Adipocyte (in vitro differentiated cells): ENCODE results near the gene ZKSCAN3.
"Not testable (repeated sequence)": the region's sequence is repeated elsewhere in the genome, so short reads cannot be mapped to it uniquely, and the experiment has no call there.

Experiments used
- DNase-seq: peaks from one replicate; pipeline ENCODE4 v3.0.0-alpha.2; 2015; ENCODE audit warnings: low read depth
- H3K27me3 ChIP-seq: replicated peaks from 2 replicates; pipeline ENCODE4 v1.7.0; 2013; ENCODE audit warnings: mild to moderate bottlenecking, low read length, moderate library complexity; ENCODE audit not compliant: control insufficient read depth, insufficient read depth
- H3K36me3 ChIP-seq: 2 replicates; pipeline ENCODE4 v1.7.0; 2013; ENCODE audit warnings: low read length, mild to moderate bottlenecking, moderate library complexity; ENCODE audit not compliant: control insufficient read depth, insufficient read depth, severe bottlenecking
- H3K4me1 ChIP-seq: 2 replicates; pipeline ENCODE4 v1.7.0; 2013; ENCODE audit warnings: mild to moderate bottlenecking, low read length, moderate library complexity; ENCODE audit not compliant: control insufficient read depth, insufficient read depth
- H3K4me3 ChIP-seq: 2 replicates; pipeline ENCODE4 v1.7.0; 2013; ENCODE audit warnings: mild to moderate bottlenecking, low read length, moderate library complexity
- H3K9ac ChIP-seq: 2 replicates; pipeline ENCODE4 v1.7.0; 2013; ENCODE audit warnings: mild to moderate bottlenecking, low read length, moderate library complexity
- H3K9me3 ChIP-seq: 2 replicates; pipeline ENCODE4 v1.7.0; 2013; ENCODE audit warnings: mild to moderate bottlenecking, low read length, moderate library complexity; ENCODE audit not compliant: control insufficient read depth

ZKSCAN3 gene

DNA sequence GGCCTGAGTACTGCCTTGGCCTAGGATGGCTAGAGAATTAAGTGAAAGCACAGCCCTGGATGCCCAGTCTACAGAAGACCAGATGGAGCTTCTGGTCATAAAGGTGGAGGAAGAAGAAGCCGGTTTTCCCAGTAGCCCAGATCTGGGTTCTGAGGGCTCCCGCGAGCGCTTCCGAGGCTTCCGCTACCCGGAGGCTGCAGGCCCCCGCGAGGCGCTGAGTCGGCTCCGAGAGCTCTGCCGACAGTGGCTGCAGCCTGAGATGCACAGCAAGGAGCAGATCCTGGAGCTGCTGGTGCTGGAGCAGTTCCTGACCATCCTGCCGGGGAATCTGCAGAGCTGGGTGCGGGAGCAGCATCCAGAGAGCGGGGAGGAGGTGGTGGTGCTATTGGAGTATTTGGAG lies 9.8 kb downstream of the ZKSCAN3 start:
- peaks cover 17% of the 10 kb centered on the region for H3K36me3 ChIP-seq
- not testable (repeated sequence) for H3K9me3 ChIP-seq, H3K4me1 ChIP-seq, H3K4me3 ChIP-seq, H3K27me3 ChIP-seq, H3K9ac ChIP-seq, DNase-seq

DNA sequence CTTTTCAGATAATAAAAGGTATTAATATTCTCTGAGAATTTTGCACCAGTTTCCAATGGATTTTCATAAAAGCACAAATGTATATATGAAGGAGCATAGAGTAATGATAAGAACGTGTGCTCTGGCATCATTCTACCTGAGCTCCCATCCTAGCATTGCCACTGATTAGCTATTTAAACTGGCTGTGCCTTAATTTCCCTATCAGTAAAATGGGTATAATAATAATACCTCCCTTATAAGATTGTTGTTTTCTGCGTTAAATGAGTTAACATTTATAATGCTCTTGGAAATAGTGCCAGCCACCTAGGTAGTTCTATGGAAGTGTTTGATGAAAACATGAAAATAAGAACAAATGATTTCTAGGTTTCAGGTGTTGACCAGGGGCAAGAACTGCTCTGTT lies 11.2 kb downstream of the ZKSCAN3 start:
- Histone ChIP-seq H3K27me3 (no peaks in the 10 kb centered on the region), H3K4me1 (no peaks in the 10 kb centered on the region), H3K36me3 (peaks cover 29% of the 10 kb centered on the region), H3K9me3 (no peaks in the 10 kb centered on the region), H3K9ac (no peak overlapping the region), H3K4me3 (no peak overlapping the region)
- DNase-seq = no peak

GRCh38 chr6:28365590-28365989 lies 15.8 kb downstream of the ZKSCAN3 start:
- H3K9me3 ChIP-seq, H3K4me3 ChIP-seq, DNase-seq, H3K4me1 ChIP-seq, H3K9ac ChIP-seq, H3K27me3 ChIP-seq: not testable (repeated sequence)
- peaks cover 31% of the 10 kb centered on the region for H3K36me3 ChIP-seq

- Histone ChIP-seq H3K4me1 (no peaks in the 10 kb centered on the region), H3K9me3 (no peaks in the 10 kb centered on the region), H3K36me3 (peaks cover 29% of the 10 kb centered on the region), H3K9ac (no peak overlapping the region), H3K27me3 (no peaks in the 10 kb centered on the region), H3K4me3 (no peak overlapping the region)
- DNase-seq = no peak
Observed at GRCh38 chr6:28368522-28368921, 18.8 kb downstream of the ZKSCAN3 start.

DNA sequence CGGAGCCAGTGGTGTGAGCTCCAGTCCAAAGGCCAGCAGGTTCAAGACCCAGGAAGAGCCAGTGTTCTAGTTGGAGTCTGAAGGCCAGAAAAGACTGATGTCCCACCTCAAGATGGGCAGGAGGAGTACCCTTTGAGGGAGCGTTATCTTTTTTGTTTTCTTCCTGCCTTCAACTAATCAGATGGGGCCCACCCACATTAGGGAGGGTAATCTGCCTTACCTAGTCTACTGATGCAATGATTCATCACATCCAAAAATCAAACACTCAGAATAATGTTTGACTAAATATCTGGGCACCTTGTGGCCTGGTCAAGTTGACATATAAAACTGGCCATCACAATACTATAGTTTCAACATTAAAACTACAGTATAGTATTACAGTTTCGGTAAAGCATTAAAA lies 19.7 kb downstream of the ZKSCAN3 start:
- DNase-seq = no peak
- H3K9me3 ChIP-seq = no peaks in the 10 kb centered on the region
- H3K9ac ChIP-seq = no peak overlapping the region
- H3K4me1 ChIP-seq = no peaks in the 10 kb centered on the region
- no peak overlapping the region for H3K4me3 ChIP-seq
- H3K36me3 ChIP-seq = peaks cover 20% of the 10 kb centered on the region
- H3K27me3 ChIP-seq = no peaks in the 10 kb centered on the region

GRCh38 chr6:28370440-28370839 lies 20.7 kb downstream of the ZKSCAN3 start:
- Histone ChIP-seq H3K4me1 (no peaks in the 10 kb centered on the region), H3K9ac (no peak overlapping the region), H3K27me3 (no peaks in the 10 kb centered on the region), H3K4me3 (no peak overlapping the region), H3K36me3 (peaks cover 16% of the 10 kb centered on the region), H3K9me3 (no peaks in the 10 kb centered on the region)
- DNase-seq = no peak

DNA sequence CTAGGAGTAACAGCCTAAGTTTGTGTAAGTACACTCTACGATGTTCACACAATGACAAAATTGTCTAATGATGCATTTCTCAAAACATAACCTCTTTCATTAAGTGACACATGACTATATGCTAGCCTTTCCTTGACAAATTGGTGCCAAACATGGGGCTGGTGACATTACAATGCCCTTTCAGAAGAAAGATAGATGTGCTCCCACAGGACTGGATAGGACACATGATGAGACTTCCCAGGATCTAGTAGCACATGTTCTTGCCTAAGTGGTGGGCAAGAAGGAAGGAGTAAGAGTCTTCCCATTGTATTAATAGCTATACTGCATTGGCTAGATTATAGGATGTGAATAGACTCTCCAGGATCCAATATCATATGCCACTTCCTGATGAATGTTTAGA lies 21.5 kb downstream of the ZKSCAN3 start:
- DNase-seq = no peak
- Histone ChIP-seq H3K27me3 (no peaks in the 10 kb centered on the region), H3K36me3 (peaks cover 12% of the 10 kb centered on the region), H3K9me3 (no peaks in the 10 kb centered on the region), H3K9ac (no peak overlapping the region), H3K4me1 (no peaks in the 10 kb centered on the region), H3K4me3 (no peak overlapping the region)

DNA sequence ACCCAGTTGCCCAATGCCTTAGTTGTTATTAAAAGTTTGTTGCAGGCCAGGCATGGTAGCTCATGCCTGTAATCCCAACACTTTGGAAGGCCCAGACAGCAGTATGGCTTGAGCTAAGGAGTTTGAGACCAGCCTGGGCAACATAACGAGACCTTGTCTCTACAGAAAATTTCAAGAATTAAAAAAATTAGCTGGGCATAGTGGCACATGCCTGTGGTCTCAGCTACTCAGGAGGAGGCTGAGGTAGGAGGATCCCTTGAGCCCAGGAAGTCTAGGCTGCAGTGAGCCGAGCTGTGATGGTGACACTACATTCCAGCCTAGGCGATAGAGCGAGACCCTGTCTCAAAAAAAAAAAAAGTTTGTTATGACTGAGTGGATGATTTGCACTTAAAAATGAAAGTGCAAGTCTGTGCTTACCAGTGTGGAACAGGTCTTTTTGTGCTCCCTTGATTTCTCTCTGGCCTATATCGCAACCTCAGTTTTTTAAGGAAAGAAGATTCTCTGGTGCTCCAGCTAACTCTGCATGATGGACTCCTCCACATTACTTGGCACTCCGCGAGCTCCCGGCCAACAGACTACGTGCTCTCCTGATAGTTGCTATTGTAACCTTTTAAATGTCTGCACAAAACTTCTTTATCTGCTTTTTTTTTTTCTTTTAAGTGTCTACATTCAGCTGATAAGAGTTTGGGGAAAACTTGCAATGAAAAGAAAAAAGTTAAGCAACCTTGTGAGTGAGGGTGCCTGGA lies 22.1 kb downstream of the ZKSCAN3 start:
- no peak for DNase-seq
- H3K4me3 ChIP-seq = no peak overlapping the region
- peaks cover 9% of the 10 kb centered on the region for H3K36me3 ChIP-seq
- no peak overlapping the region for H3K9ac ChIP-seq
- H3K9me3 ChIP-seq = no peaks in the 10 kb centered on the region
- no peaks in the 10 kb centered on the region for H3K27me3 ChIP-seq
- no peaks in the 10 kb centered on the region for H3K4me1 ChIP-seq

DNA sequence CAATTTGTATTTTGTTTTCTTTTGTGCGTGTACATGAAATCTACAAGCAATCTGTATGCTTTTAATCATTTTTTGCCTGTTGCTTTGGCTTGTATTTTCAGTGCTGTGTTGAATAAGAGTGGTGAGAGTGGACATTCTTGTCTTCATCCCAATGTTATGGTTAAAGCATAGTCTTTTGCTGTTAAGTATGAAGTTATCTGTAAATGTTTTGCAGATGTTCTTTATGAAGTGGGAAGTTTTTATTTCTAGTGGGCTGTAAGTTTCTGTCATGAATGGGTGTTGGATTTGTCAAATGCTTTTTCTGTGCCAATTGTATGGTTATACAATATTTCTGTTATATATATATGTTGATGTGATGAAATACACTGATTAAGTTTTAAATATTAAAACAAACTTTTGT lies 24.2 kb downstream of the ZKSCAN3 start:
- H3K4me1 ChIP-seq = no peaks in the 10 kb centered on the region
- no peak overlapping the region for H3K9ac ChIP-seq
- H3K27me3 ChIP-seq = no peaks in the 10 kb centered on the region
- H3K36me3 ChIP-seq = peaks cover 21% of the 10 kb centered on the region
- peaks cover 8% of the 10 kb centered on the region for H3K9me3 ChIP-seq
- no peak overlapping the region for H3K4me3 ChIP-seq
- no peak for DNase-seq

GRCh38 chr6:28377879-28378278 lies 28.1 kb downstream of the ZKSCAN3 start:
- no peak for DNase-seq
- Histone ChIP-seq H3K9me3 (peaks cover 10% of the 10 kb centered on the region), H3K36me3 (peaks cover 47% of the 10 kb centered on the region), H3K9ac (no peak overlapping the region), H3K27me3 (no peaks in the 10 kb centered on the region), H3K4me3 (no peak overlapping the region), H3K4me1 (peaks cover 3% of the 10 kb centered on the region)

GRCh38 chr6:28378644-28379043 lies 28.9 kb downstream of the ZKSCAN3 start:
- peaks cover 47% of the 10 kb centered on the region for H3K36me3 ChIP-seq
- no peaks in the 10 kb centered on the region for H3K27me3 ChIP-seq
- peaks cover 10% of the 10 kb centered on the region for H3K9me3 ChIP-seq
- DNase-seq = no peak
- H3K4me3 ChIP-seq = no peak overlapping the region
- H3K4me1 ChIP-seq = peaks cover 10% of the 10 kb centered on the region
- no peak overlapping the region for H3K9ac ChIP-seq

- H3K36me3 ChIP-seq = peaks cover 43% of the 10 kb centered on the region
- H3K9ac ChIP-seq = no peak overlapping the region
- peaks cover 12% of the 10 kb centered on the region for H3K4me1 ChIP-seq
- no peak overlapping the region for H3K4me3 ChIP-seq
- DNase-seq = no peak
- no peaks in the 10 kb centered on the region for H3K27me3 ChIP-seq
- H3K9me3 ChIP-seq = peaks cover 10% of the 10 kb centered on the region
Observed at GRCh38 chr6:28380381-28380780, 30.6 kb downstream of the ZKSCAN3 start.
